SK-N-SH (cell line): Measurements from ENCODE around the gene GPD2.

Source experiments
- CTCF ChIP-seq: fragments of 200-600 bp; sonication (generic); IDR thresholded peaks from 2 replicates; pipeline ENCODE4 v1.6.1; 2017; ENCODE audit warnings: antibody characterized with exemption, mild to moderate bottlenecking, moderate library complexity
- EP300 ChIP-seq, 2 experiments: IDR thresholded peaks; 2 replicates each; pipeline versions ENCODE4 v1.4.0 to v1.6.1; 2012; ENCODE audit warnings: borderline replicate concordance in 1 of 2, low read depth in 1 of 2, low read length in 1 of 2
- EZH2phosphoT487 ChIP-seq: fragments of 200-600 bp; sonication (generic); IDR thresholded peaks from 2 replicates; pipeline ENCODE4 v1.6.1; 2017; ENCODE audit warnings: low read depth, mixed run types, mild to moderate bottlenecking, antibody characterized with exemption, moderate library complexity, borderline replicate concordance
- FOXJ3 ChIP-seq: sonication (generic); formaldehyde crosslinking; IDR thresholded peaks from 2 replicates; pipeline ENCODE4 v1.5.1; 2020; ENCODE audit warnings: mild to moderate bottlenecking, missing genetic modification reagents
- GATA2 ChIP-seq: sonication (generic); formaldehyde crosslinking; IDR thresholded peaks from 2 replicates; pipeline ENCODE4 v1.5.0; 2020; ENCODE audit warnings: mild to moderate bottlenecking, missing genetic modification reagents
- JUND ChIP-seq: IDR thresholded peaks from 2 replicates; pipeline ENCODE4 v1.4.0; 2012
- RAD21 ChIP-seq: IDR thresholded peaks from 2 replicates; pipeline ENCODE4 v1.6.1; 2012; ENCODE audit warnings: mild to moderate bottlenecking, low read length
- RFX5 ChIP-seq: IDR thresholded peaks from 2 replicates; pipeline ENCODE4 v1.6.1; 2012; ENCODE audit warnings: mild to moderate bottlenecking, improper control_type of control experiment, low read length
- YY1 ChIP-seq: IDR thresholded peaks from 2 replicates; pipeline ENCODE4 v1.4.0; 2012; ENCODE audit warnings: low read depth, mild to moderate bottlenecking

GRCh38 chr2:156489195-156489594, 53.0 kb downstream of the GPD2 start:
- TF ChIP-seq CTCF, result no peak
- TF ChIP-seq YY1, result no peak
- TF ChIP-seq RFX5, result no peak
- no peak for TF ChIP-seq JUND
- TF ChIP-seq EP300 (IDR thresholded peaks at IDR 0.05; ENCODE audit: borderline replicate concordance in 1 of 2, low read depth in 1 of 2, low read length in 1 of 2), result no peak
- TF ChIP-seq RAD21, result no peak
- no peak for TF ChIP-seq GATA2 (CRISPR knock-in tag)
- no peak for TF ChIP-seq EZH2phosphoT487
- no peak for TF ChIP-seq FOXJ3 (CRISPR knock-in tag)
